ENCODE measurements around the gene FAXC. TPM values are rescaled to one million over a fixed set of nuclear protein-coding genes. Genes with fewer than 3 reads are reported as not detected.

Gene FAXC
- total RNA-seq, 2 experiments from 2014 or later, result not detected

- CTCF ChIA-PET, result no interaction called here
- H3K27ac Mint-ChIP-seq, result no peak overlapping the region
- H3K27me3 Mint-ChIP-seq (ENCODE audit: low read depth), result peaks cover 6% of the 10 kb centered on the region
- no peaks in the 10 kb centered on the region for H3K4me1 Mint-ChIP-seq (ENCODE audit: low read depth)
- intact Hi-C loops (cut with micrococcal nuclease), result no loop called here
- H3K36me3 Mint-ChIP-seq (ENCODE audit: low read depth), result no peaks in the 10 kb centered on the region
- no peak for DNase-seq
- H3K9me3 Mint-ChIP-seq, result no peaks in the 10 kb centered on the region
- no peak overlapping the region for H3K4me3 Mint-ChIP-seq
Measured at GRCh38 chr6:99305021-99305554, 44.4 kb downstream of the FAXC start.

GRCh38 chr6:99297415-99297814 lies 52.1 kb downstream of the FAXC start:
- H3K36me3 Mint-ChIP-seq (ENCODE audit: low read depth), result no peaks in the 10 kb centered on the region
- intact Hi-C loops (cut with micrococcal nuclease), result no loop called here
- DNase-seq, result no peak
- H3K4me1 Mint-ChIP-seq (ENCODE audit: low read depth), result no peaks in the 10 kb centered on the region
- no peak overlapping the region for H3K4me3 Mint-ChIP-seq
- CTCF ChIA-PET, result interaction anchor here (0.9 kb wide), 1 partner anchor 10 kb away, joined by 3 read pairs; no protein-coding TSS in a partner anchor
- H3K27me3 Mint-ChIP-seq (ENCODE audit: low read depth), result peaks cover 29% of the 10 kb centered on the region
- H3K9me3 Mint-ChIP-seq, result no peaks in the 10 kb centered on the region
- no peak overlapping the region for H3K27ac Mint-ChIP-seq

GRCh38 chr6:99297006-99297405 lies 52.5 kb downstream of the FAXC start:
- Mint-ChIP-seq H3K36me3 (ENCODE audit: low read depth) (no peaks in the 10 kb centered on the region), H3K9me3 (no peaks in the 10 kb centered on the region), H3K27ac (no peak overlapping the region), H3K4me1 (ENCODE audit: low read depth) (no peaks in the 10 kb centered on the region), H3K27me3 (ENCODE audit: low read depth) (peaks cover 29% of the 10 kb centered on the region), H3K4me3 (no peak overlapping the region)
- DNase-seq, result no peak
- intact Hi-C loops (cut with micrococcal nuclease), result no loop called here
- CTCF ChIA-PET, result interaction anchor here (0.9 kb wide), 1 partner anchor 9 kb away, joined by 3 read pairs; no protein-coding TSS in a partner anchor

- H3K4me3 Mint-ChIP-seq, result no peak overlapping the region
- no peaks in the 10 kb centered on the region for H3K4me1 Mint-ChIP-seq (ENCODE audit: low read depth)
- no peaks in the 10 kb centered on the region for H3K36me3 Mint-ChIP-seq (ENCODE audit: low read depth)
- intact Hi-C loops (cut with micrococcal nuclease), result no loop called here
- H3K27ac Mint-ChIP-seq, result no peak overlapping the region
- H3K27me3 Mint-ChIP-seq (ENCODE audit: low read depth), result peaks cover 29% of the 10 kb centered on the region
- no peak for DNase-seq
- CTCF ChIA-PET, result no interaction called here
- no peaks in the 10 kb centered on the region for H3K9me3 Mint-ChIP-seq
Measured at GRCh38 chr6:99296261-99296660, 53.2 kb downstream of the FAXC start.

- H3K36me3 Mint-ChIP-seq (ENCODE audit: low read depth), result no peaks in the 10 kb centered on the region
- DNase-seq, result no peak
- no peaks in the 10 kb centered on the region for H3K9me3 Mint-ChIP-seq
- no peak overlapping the region for H3K27ac Mint-ChIP-seq
- intact Hi-C loops (cut with micrococcal nuclease), result no loop called here
- CTCF ChIA-PET, result no interaction called here
- H3K4me1 Mint-ChIP-seq (ENCODE audit: low read depth), result no peaks in the 10 kb centered on the region
- H3K4me3 Mint-ChIP-seq, result no peak overlapping the region
- peaks cover 25% of the 10 kb centered on the region for H3K27me3 Mint-ChIP-seq (ENCODE audit: low read depth)
Measured at GRCh38 chr6:99295276-99295675, 54.2 kb downstream of the FAXC start.

GRCh38 chr6:99294786-99295185 lies 54.7 kb downstream of the FAXC start:
- intact Hi-C loops (cut with micrococcal nuclease), result no loop called here
- DNase-seq, result no peak

GRCh38 chr6:99289701-99290100 lies 59.8 kb downstream of the FAXC start:
- Mint-ChIP-seq H3K27me3 (ENCODE audit: low read depth) (peaks cover 12% of the 10 kb centered on the region), H3K9me3 (no peaks in the 10 kb centered on the region), H3K4me1 (ENCODE audit: low read depth) (no peaks in the 10 kb centered on the region), H3K4me3 (no peak overlapping the region), H3K27ac (no peak overlapping the region), H3K36me3 (ENCODE audit: low read depth) (no peaks in the 10 kb centered on the region)
- no peak for DNase-seq
- intact Hi-C loops (cut with micrococcal nuclease), result loop anchor here (10.0 kb wide), 1 partner anchor 135 kb away; no protein-coding TSS in a partner anchor
- CTCF ChIA-PET, result interaction anchor here (0.7 kb wide), 1 partner anchor 565 kb away, joined by 3 read pairs; no protein-coding TSS in a partner anchor

More at GRCh38 chr6:99294786-99295185, 54.7 kb downstream of the FAXC start:
- Mint-ChIP-seq H3K36me3 (ENCODE audit: low read depth) (no peaks in the 10 kb centered on the region), H3K27me3 (ENCODE audit: low read depth) (peaks cover 21% of the 10 kb centered on the region), H3K9me3 (no peaks in the 10 kb centered on the region), H3K4me1 (ENCODE audit: low read depth) (no peaks in the 10 kb centered on the region), H3K4me3 (no peak overlapping the region), H3K27ac (no peak overlapping the region)
- CTCF ChIA-PET, result no interaction called here

- DNase-seq, result no peak
- no peak overlapping the region for H3K27ac Mint-ChIP-seq
- no peaks in the 10 kb centered on the region for H3K9me3 Mint-ChIP-seq
- no peaks in the 10 kb centered on the region for H3K4me1 Mint-ChIP-seq (ENCODE audit: low read depth)
- intact Hi-C loops (cut with micrococcal nuclease), result loop anchor here (10.0 kb wide), 1 partner anchor 134 kb away; no protein-coding TSS in a partner anchor
- H3K4me3 Mint-ChIP-seq, result no peak overlapping the region
- H3K27me3 Mint-ChIP-seq (ENCODE audit: low read depth), result peaks cover 12% of the 10 kb centered on the region
- H3K36me3 Mint-ChIP-seq (ENCODE audit: low read depth), result no peaks in the 10 kb centered on the region
- CTCF ChIA-PET, result interaction anchor here (1.3 kb wide), 1 partner anchor 11 kb away, joined by 7 read pairs; no protein-coding TSS in a partner anchor
Measured at GRCh38 chr6:99288668-99289067, 60.8 kb downstream of the FAXC start.

GRCh38 chr6:99287523-99287922 lies 62.0 kb downstream of the FAXC start:
- H3K27me3 Mint-ChIP-seq (ENCODE audit: low read depth), result peaks cover 10% of the 10 kb centered on the region
- H3K9me3 Mint-ChIP-seq, result no peaks in the 10 kb centered on the region
- no peak overlapping the region for H3K4me3 Mint-ChIP-seq
- H3K4me1 Mint-ChIP-seq (ENCODE audit: low read depth), result no peaks in the 10 kb centered on the region
- CTCF ChIA-PET, result interaction anchor here (1.0 kb wide), 1 partner anchor 10 kb away, joined by 3 read pairs; no protein-coding TSS in a partner anchor
- intact Hi-C loops (cut with micrococcal nuclease), result loop anchor here (10.0 kb wide), 1 partner anchor 133 kb away; no protein-coding TSS in a partner anchor
- no peak overlapping the region for H3K27ac Mint-ChIP-seq
- no peak for DNase-seq
- H3K36me3 Mint-ChIP-seq (ENCODE audit: low read depth), result no peaks in the 10 kb centered on the region

- no peak overlapping the region for H3K27ac Mint-ChIP-seq
- no peak for DNase-seq
- peaks cover 10% of the 10 kb centered on the region for H3K27me3 Mint-ChIP-seq (ENCODE audit: low read depth)
- no peaks in the 10 kb centered on the region for H3K36me3 Mint-ChIP-seq (ENCODE audit: low read depth)
- no peaks in the 10 kb centered on the region for H3K4me1 Mint-ChIP-seq (ENCODE audit: low read depth)
- intact Hi-C loops (cut with micrococcal nuclease), result loop anchor here (10.0 kb wide), 1 partner anchor 131 kb away; no protein-coding TSS in a partner anchor
- CTCF ChIA-PET, result no interaction called here
- H3K4me3 Mint-ChIP-seq, result no peak overlapping the region
- no peaks in the 10 kb centered on the region for H3K9me3 Mint-ChIP-seq
Measured at GRCh38 chr6:99285881-99286280, 63.6 kb downstream of the FAXC start.

- DNase-seq, result no peak
Measured at GRCh38 chr6:99282479-99283062, 66.9 kb downstream of the FAXC start.

GRCh38 chr6:99276747-99277146 lies 72.7 kb downstream of the FAXC start:
- intact Hi-C loops (cut with micrococcal nuclease), result no loop called here
- no peak overlapping the region for H3K27ac Mint-ChIP-seq
- no peaks in the 10 kb centered on the region for H3K9me3 Mint-ChIP-seq
- DNase-seq, result no peak
- H3K4me1 Mint-ChIP-seq (ENCODE audit: low read depth), result no peaks in the 10 kb centered on the region
- no peak overlapping the region for H3K4me3 Mint-ChIP-seq
- no peaks in the 10 kb centered on the region for H3K36me3 Mint-ChIP-seq (ENCODE audit: low read depth)
- H3K27me3 Mint-ChIP-seq (ENCODE audit: low read depth), result peaks cover 16% of the 10 kb centered on the region
- CTCF ChIA-PET, result no interaction called here

More at GRCh38 chr6:99282479-99283062, 66.9 kb downstream of the FAXC start:
- intact Hi-C loops (cut with micrococcal nuclease), result loop anchor here (2.0 to 10.0 kb wide), 2 partner anchors 48 to 128 kb away; no protein-coding TSS in a partner anchor
- no peak overlapping the region for H3K27ac Mint-ChIP-seq
- no peak overlapping the region for H3K4me3 Mint-ChIP-seq
- H3K9me3 Mint-ChIP-seq, result no peaks in the 10 kb centered on the region
- H3K36me3 Mint-ChIP-seq (ENCODE audit: low read depth), result no peaks in the 10 kb centered on the region
- CTCF ChIA-PET, result no interaction called here
- no peaks in the 10 kb centered on the region for H3K4me1 Mint-ChIP-seq (ENCODE audit: low read depth)
- H3K27me3 Mint-ChIP-seq (ENCODE audit: low read depth), result peaks cover 6% of the 10 kb centered on the region

GRCh38 chr6:99270826-99271225 lies 78.6 kb downstream of the FAXC start:
- no peaks in the 10 kb centered on the region for H3K4me1 Mint-ChIP-seq (ENCODE audit: low read depth)
- H3K27me3 Mint-ChIP-seq (ENCODE audit: low read depth), result peaks cover 11% of the 10 kb centered on the region
- intact Hi-C loops (cut with micrococcal nuclease), result no loop called here
- no peaks in the 10 kb centered on the region for H3K36me3 Mint-ChIP-seq (ENCODE audit: low read depth)
- H3K4me3 Mint-ChIP-seq, result no peak overlapping the region
- no peak overlapping the region for H3K27ac Mint-ChIP-seq
- DNase-seq, result no peak
- H3K9me3 Mint-ChIP-seq, result no peaks in the 10 kb centered on the region
- CTCF ChIA-PET, result no interaction called here
